OCI-LY1 (cell line): ENCODE results near the gene CD82.

Experiments
- H2AFZ ChIP-seq: fragments of 200-600 bp; sonication (generic), shearing (Covaris generic); 2 replicates; pipeline ENCODE4 v1.6.0; 2014; ENCODE audit warnings: antibody characterized with exemption, mild to moderate bottlenecking, low read length
- H3F3A ChIP-seq: fragments of 200-600 bp; sonication (generic), shearing (Covaris generic); 2 replicates; pipeline ENCODE4 v1.6.0; 2014; ENCODE audit warnings: mild to moderate bottlenecking, antibody characterized with exemption, low read length, moderate library complexity; ENCODE audit not compliant: insufficient read depth
- H3K27ac ChIP-seq: fragments of 200-600 bp; sonication (generic); 2 replicates; pipeline ENCODE4 v1.5.1; 2014; ENCODE audit warnings: low read length, mixed run types, mild to moderate bottlenecking, low read depth; ENCODE audit not compliant: poor library complexity, severe bottlenecking
- H3K27me3 ChIP-seq: fragments of 200-600 bp; sonication (generic); 2 replicates; pipeline ENCODE4 v1.6.0; 2014; ENCODE audit warnings: antibody characterized with exemption, mild to moderate bottlenecking, low read length, moderate library complexity; ENCODE audit not compliant: insufficient read depth
- H3K36me3 ChIP-seq: fragments of 200-600 bp; sonication (generic); 2 replicates; pipeline ENCODE4 v1.6.1; 2014; ENCODE audit warnings: mild to moderate bottlenecking, antibody characterized with exemption, low read length, moderate library complexity, mixed read lengths; ENCODE audit not compliant: insufficient read depth
- H3K4me1 ChIP-seq: fragments of 200-600 bp; sonication (generic); 2 replicates; pipeline ENCODE4 v1.5.1; 2014; ENCODE audit warnings: mild to moderate bottlenecking, low read length, moderate library complexity; ENCODE audit not compliant: insufficient read depth, severe bottlenecking
- H3K4me2 ChIP-seq: fragments of 200-600 bp; sonication (generic), shearing (Covaris generic); 2 replicates; pipeline ENCODE4 v1.6.1; 2014; ENCODE audit warnings: low read length
- H3K4me3 ChIP-seq: fragments of 200-600 bp; sonication (generic); 2 replicates; pipeline ENCODE4 v1.5.1; 2014; ENCODE audit warnings: low read length, low read depth, mild to moderate bottlenecking, mixed read lengths; ENCODE audit not compliant: poor library complexity, severe bottlenecking
- H3K79me2 ChIP-seq: fragments of 200-600 bp; shearing (Covaris generic); 2 replicates; pipeline ENCODE4 v1.6.1; 2016; ENCODE audit warnings: mixed run types, low read length, mixed read lengths; ENCODE audit not compliant: insufficient read depth
- H3K9ac ChIP-seq: fragments of 200-600 bp; sonication (generic), shearing (Covaris generic); 2 replicates; pipeline ENCODE4 v1.6.1; 2014; ENCODE audit warnings: mild to moderate bottlenecking, low read length, mixed read lengths
- H3K9me2 ChIP-seq: fragments of 200-600 bp; sonication (generic), shearing (Covaris generic); 2 replicates; pipeline ENCODE4 v1.6.1; 2014; ENCODE audit warnings: low read depth, mild to moderate bottlenecking, low read length, mixed read lengths
- H3K9me3 ChIP-seq: fragments of 200-600 bp; shearing (Covaris generic); 2 replicates; pipeline ENCODE4 v1.6.1; 2014; ENCODE audit warnings: low read length, mixed read lengths
- H4K20me1 ChIP-seq: fragments of 200-600 bp; sonication (generic), shearing (Covaris generic); 2 replicates; pipeline ENCODE4 v1.6.0; 2016; ENCODE audit warnings: mild to moderate bottlenecking, low read length; ENCODE audit not compliant: insufficient read depth
- EZH2 ChIP-seq: fragments of 200-600 bp; sonication (generic), shearing (Covaris generic); IDR thresholded peaks from 2 replicates; pipeline ENCODE4 v1.8.0; 2017; ENCODE audit warnings: borderline replicate concordance, mixed run types, mild to moderate bottlenecking, antibody characterized with exemption, low read length, moderate library complexity, mixed read lengths
- TF ChIP-seq, protein P1 (sequence below): fragments of 200-600 bp; sonication (generic), shearing (Covaris generic); IDR thresholded peaks from 2 replicates; pipeline ENCODE4 v1.5.1; 2017; ENCODE audit warnings: mild to moderate bottlenecking, antibody characterized with exemption, low read length, moderate library complexity, mixed read lengths

CD82 gene

DNA sequence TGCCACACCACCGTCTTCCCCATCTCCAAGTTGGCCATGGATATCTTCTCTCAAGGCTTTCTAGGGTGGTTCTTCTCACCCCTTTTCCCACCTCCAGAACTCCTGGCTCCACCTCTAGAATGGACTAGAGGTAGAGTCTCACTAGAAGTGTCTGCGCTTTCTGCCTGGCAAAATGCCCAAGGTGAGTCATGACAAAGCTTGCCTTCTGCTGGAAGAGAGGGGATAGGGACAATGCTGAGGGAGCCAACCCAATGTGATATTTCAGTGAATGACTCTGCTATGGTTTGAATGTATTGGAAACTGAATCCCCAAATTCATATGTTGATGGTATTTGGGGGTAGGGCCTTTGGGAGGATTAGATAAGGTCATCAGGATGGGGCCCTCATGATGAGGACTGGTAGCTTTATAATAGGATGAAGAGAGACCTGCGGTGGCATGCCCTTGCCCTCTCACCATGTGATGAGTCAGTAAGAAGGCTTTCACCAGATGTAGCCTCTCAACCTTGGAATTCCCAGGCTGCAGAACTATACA is 4.1 kb upstream of the CD82 start:
- Histone ChIP-seq H3K79me2 (no peaks in the 10 kb centered on the region), H4K20me1 (no peaks in the 10 kb centered on the region), H3K9me2 (no peaks in the 10 kb centered on the region), H3F3A (no peaks in the 10 kb centered on the region), H3K4me1 (peaks cover 40% of the 10 kb centered on the region), H3K27ac (no peak overlapping the region), H3K9ac (no peak overlapping the region), H3K36me3 (no peaks in the 10 kb centered on the region), H3K4me3 (no peak overlapping the region), H3K27me3 (no peaks in the 10 kb centered on the region), H2AFZ (no peak overlapping the region), H3K4me2 (no peak overlapping the region), H3K9me3 (no peaks in the 10 kb centered on the region)
- no peak for TF ChIP-seq EZH2
- TF ChIP-seq, protein P1, sequence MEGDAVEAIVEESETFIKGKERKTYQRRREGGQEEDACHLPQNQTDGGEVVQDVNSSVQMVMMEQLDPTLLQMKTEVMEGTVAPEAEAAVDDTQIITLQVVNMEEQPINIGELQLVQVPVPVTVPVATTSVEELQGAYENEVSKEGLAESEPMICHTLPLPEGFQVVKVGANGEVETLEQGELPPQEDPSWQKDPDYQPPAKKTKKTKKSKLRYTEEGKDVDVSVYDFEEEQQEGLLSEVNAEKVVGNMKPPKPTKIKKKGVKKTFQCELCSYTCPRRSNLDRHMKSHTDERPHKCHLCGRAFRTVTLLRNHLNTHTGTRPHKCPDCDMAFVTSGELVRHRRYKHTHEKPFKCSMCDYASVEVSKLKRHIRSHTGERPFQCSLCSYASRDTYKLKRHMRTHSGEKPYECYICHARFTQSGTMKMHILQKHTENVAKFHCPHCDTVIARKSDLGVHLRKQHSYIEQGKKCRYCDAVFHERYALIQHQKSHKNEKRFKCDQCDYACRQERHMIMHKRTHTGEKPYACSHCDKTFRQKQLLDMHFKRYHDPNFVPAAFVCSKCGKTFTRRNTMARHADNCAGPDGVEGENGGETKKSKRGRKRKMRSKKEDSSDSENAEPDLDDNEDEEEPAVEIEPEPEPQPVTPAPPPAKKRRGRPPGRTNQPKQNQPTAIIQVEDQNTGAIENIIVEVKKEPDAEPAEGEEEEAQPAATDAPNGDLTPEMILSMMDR = no peak

DNA sequence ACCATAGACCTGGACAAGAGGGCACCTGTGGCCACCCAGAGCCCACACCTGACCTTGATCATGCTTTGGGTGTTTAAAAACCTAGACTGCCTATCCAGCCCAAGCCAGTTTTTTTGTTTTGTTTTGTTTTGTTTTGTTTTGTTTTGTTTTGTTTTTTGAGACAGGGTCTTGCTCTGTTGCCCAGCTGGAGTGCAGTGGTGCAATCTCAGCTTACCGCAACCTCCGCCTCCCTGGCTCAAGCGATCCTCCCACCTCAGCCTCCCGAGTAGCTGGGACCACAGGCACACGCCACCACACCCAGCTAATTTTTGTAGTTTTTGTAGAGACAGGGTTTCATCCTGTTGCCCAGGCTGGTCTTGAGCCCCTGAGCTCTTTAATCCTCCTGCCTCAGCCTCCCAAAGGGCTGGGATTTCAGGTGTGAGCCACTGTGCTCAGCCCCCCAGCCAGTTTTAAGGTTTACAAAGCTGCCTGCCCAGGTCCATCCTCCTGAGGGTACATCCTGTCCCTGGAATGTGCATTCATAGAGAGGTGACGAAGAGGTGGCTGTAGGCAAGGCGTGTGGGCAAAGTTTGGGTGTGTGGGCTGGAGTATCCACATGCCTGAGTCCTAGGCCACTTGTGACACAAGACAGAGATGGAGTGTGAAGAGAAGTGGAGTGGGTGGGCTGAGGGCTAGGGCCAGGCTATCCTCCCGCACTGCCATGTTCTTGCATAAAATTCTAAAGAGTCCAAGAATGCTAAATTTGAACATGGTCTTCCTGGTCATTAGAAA is 3.3 kb upstream of the CD82 start:
- peaks cover 38% of the 10 kb centered on the region for H3K4me1 ChIP-seq
- no peaks in the 10 kb centered on the region for H3F3A ChIP-seq
- H3K4me3 ChIP-seq = no peak overlapping the region
- H2AFZ ChIP-seq = no peak overlapping the region
- no peaks in the 10 kb centered on the region for H3K36me3 ChIP-seq
- H3K9me3 ChIP-seq = no peaks in the 10 kb centered on the region
- no peaks in the 10 kb centered on the region for H3K79me2 ChIP-seq
- H4K20me1 ChIP-seq = no peaks in the 10 kb centered on the region
- H3K27ac ChIP-seq = no peak overlapping the region
- no peak overlapping the region for H3K9ac ChIP-seq
- H3K4me2 ChIP-seq = no peak overlapping the region
- no peaks in the 10 kb centered on the region for H3K27me3 ChIP-seq
- no peaks in the 10 kb centered on the region for H3K9me2 ChIP-seq
- TF ChIP-seq EZH2 = no peak
- TF ChIP-seq, protein P1 = no peak

DNA sequence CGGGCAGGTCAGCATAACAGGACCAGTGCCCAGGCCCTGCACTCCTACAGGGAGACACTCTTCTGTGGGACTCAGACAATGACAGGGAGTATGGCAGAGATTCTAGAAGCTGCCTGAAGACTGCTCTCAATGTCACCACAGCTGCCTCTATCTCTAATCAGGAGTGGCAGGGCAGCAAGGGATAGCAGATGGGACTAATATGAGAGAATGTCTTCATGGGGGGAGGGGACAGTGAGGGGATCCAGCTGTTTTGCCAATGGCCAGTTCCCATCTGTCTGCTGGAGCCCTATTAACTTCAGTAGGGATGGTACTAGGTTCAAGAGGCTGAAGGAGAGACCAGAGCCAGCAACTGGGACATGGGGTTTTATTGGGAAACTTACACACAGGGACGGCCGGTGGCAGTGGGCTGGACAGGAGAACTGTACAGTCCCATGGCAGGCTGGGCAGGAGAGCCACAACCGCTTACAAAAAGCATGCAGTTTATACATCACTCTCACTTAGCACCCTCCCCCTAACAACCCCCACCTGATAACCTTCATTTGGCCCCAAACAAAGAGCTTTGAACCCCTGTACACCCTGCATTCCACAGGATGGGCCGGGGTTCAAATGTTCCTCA is 2.5 kb upstream of the CD82 start:
- Histone ChIP-seq H3K9ac (no peak overlapping the region), H3K4me1 (peaks cover 30% of the 10 kb centered on the region)

More for the DNA sequence above, 2.5 kb upstream of the CD82 start:
- H3K36me3 ChIP-seq = no peaks in the 10 kb centered on the region
- H3F3A ChIP-seq = no peaks in the 10 kb centered on the region
- H3K27ac ChIP-seq = no peak overlapping the region
- H2AFZ ChIP-seq = no peak overlapping the region
- no peak overlapping the region for H3K4me2 ChIP-seq
- H4K20me1 ChIP-seq = no peaks in the 10 kb centered on the region
- no peak overlapping the region for H3K4me3 ChIP-seq
- H3K27me3 ChIP-seq = no peaks in the 10 kb centered on the region
- no peaks in the 10 kb centered on the region for H3K9me2 ChIP-seq
- TF ChIP-seq EZH2 = no peak
- TF ChIP-seq, protein P1 = no peak
- no peaks in the 10 kb centered on the region for H3K9me3 ChIP-seq
- H3K79me2 ChIP-seq = no peaks in the 10 kb centered on the region
